ENCODE results near the gene ATP6V0A1.
A peak's percentile ranks its signal among the peaks of the same experiment; 100 is the strongest.
"Not testable (repeated sequence)": the region's sequence is repeated elsewhere in the genome, so short reads cannot be mapped to it uniquely, and the experiment has no call there.

The ATP6V0A1 gene

GRCh38 chr17:42477173-42477572, 18.5 kb downstream of the ATP6V0A1 start:
- DNase-seq, result no peak

- not testable (repeated sequence) for DNase-seq
Measured at GRCh38 chr17:42477824-42478223, 19.1 kb downstream of the ATP6V0A1 start.

GRCh38 chr17:42484304-42484703, 25.6 kb downstream of the ATP6V0A1 start:
- peak; percentile 16 for DNase-seq

GRCh38 chr17:42485680-42486079, 27.0 kb downstream of the ATP6V0A1 start:
- DNase-seq, result no peak

- no peak for DNase-seq
Measured at GRCh38 chr17:42488032-42488431, 29.4 kb downstream of the ATP6V0A1 start.

- DNase-seq, result no peak
Measured at GRCh38 chr17:42493319-42493718, 34.6 kb downstream of the ATP6V0A1 start.

- no peak for DNase-seq
Measured at GRCh38 chr17:42494673-42495072, 36.0 kb downstream of the ATP6V0A1 start.

- no peak for DNase-seq
Measured at GRCh38 chr17:42498828-42499227, 40.1 kb downstream of the ATP6V0A1 start.

- no peak for DNase-seq
Measured at GRCh38 chr17:42502091-42502490, 43.4 kb downstream of the ATP6V0A1 start.

GRCh38 chr17:42502926-42503325, 44.2 kb downstream of the ATP6V0A1 start:
- DNase-seq, result no peak

- no peak for DNase-seq
Measured at GRCh38 chr17:42507671-42508070, 49.0 kb downstream of the ATP6V0A1 start.

- no peak for DNase-seq
Measured at GRCh38 chr17:42508426-42509165, 49.9 kb downstream of the ATP6V0A1 start.

- DNase-seq, result no peak
Measured at GRCh38 chr17:42509409-42509808, 50.7 kb downstream of the ATP6V0A1 start.

GRCh38 chr17:42509841-42510240, 51.2 kb downstream of the ATP6V0A1 start:
- DNase-seq, result no peak

GRCh38 chr17:42512246-42512645, 53.6 kb downstream of the ATP6V0A1 start:
- DNase-seq, result no peak

- DNase-seq, result no peak
Measured at GRCh38 chr17:42512733-42513251, 54.1 kb downstream of the ATP6V0A1 start.

- no peak for DNase-seq
Measured at GRCh38 chr17:42513686-42514085, 55.0 kb downstream of the ATP6V0A1 start.

- no peak for DNase-seq
Measured at GRCh38 chr17:42514279-42514678, 55.6 kb downstream of the ATP6V0A1 start.

GRCh38 chr17:42514867-42515266, 56.2 kb downstream of the ATP6V0A1 start:
- no peak for DNase-seq

GRCh38 chr17:42517516-42517915, 58.8 kb downstream of the ATP6V0A1 start:
- peak; percentile 94 for DNase-seq

GRCh38 chr17:42518046-42518754, 59.5 kb downstream of the ATP6V0A1 start:
- DNase-seq, result peak; percentile 98

- peak; percentile 63 for DNase-seq
Measured at GRCh38 chr17:42518755-42519545, 60.3 kb downstream of the ATP6V0A1 start.
